NCI-H1694 (cell line): Measurements from ENCODE around the gene LGALS9C.
"Not testable (repeated sequence)": the region's sequence is repeated elsewhere in the genome, so short reads cannot be mapped to it uniquely, and the experiment has no call there.

Experiments used
- DNase-seq: peaks from one replicate; lab custom pipeline; 2025; lab: John Stamatoyannopoulos, UW

Gene LGALS9C

DNA sequence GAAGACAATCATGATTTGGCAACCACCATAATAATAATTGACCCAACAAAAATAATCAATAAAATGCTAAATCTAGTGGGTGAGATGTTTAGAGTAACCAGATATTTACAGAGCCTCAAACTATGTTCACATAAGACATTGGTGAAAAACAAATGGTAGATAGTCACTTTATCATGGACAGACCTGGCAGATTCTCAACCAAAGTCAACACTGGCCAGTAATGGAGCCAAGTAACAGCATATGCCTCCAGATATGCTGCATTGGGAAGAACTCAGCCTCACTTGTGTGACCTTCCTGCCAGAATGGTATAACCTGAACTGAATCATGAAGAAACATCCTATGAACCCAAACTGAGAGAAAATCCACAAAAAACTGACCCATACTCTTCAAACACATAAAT lies 53.8 kb downstream of the LGALS9C start:
- DNase-seq: not testable (repeated sequence)

DNA sequence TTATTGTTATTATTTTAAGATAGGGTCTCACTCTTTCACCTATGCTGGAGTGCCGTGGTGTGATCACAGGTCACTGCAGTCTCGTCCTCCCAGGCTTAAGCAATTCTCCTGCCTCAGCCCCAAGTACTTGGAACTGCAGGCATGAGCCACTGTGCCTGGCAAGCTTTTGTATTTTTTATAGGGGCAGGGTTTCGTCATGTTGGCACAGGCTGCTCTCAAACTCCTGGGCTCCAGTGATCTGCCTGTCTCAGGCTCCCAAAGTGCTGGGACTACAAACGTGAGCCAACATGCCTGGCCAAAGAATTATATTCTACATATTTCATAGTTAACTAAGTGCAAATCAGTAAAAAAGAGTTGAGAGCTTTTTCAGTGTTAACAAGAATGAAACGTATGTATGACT lies 65.6 kb downstream of the LGALS9C start:
- DNase-seq: not testable (repeated sequence)

DNA sequence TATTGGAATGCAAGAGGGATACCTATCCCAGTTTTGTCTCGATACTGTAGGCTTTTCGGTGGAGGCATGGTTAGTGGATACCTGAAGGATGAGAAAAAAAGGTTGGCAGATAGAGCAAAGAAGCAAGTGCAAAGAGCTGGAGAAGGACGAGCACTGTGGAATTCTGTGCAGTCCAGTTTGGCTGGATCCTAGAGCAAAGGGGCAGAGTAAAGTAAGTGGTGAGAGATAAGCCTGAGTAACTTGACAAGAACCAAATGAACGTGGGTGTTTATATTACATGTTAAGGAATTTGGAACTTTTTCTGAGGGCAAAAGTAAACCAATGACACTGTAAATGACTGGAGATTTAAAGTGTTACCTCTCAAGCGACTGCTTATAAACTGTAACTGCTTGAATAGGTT lies 66.3 kb downstream of the LGALS9C start:
- DNase-seq: not testable (repeated sequence)
